ENCODE results near the gene USP28.

Gene USP28

GRCh38 chr11:113875234-113876073, at the start of gene USP28:
USP28 (minus strand) TSS chr11:113875572; CDS start chr11:113875501, 71 bp downstream.
- ChIA-PET CTCF (interaction anchor here (1.5 to 4.8 kb wide), 2 partner anchors 21 to 69 kb away, joined by 7 to 28 read pairs; no protein-coding TSS in a partner anchor), POLR2A (interaction anchor here (0.6 to 1.6 kb wide), 8 partner anchors 9 to 100 kb away, joined by 3 to 13 read pairs (median 3); partner anchors contain the start of gene HTR3A)
- Histone ChIP-seq H3K27ac (ENCODE audit: extremely low read depth, low read depth, low read length) (peak within 1 kb of the TSS; percentile 77), H3K4me1 (ENCODE audit: control insufficient read depth, insufficient read depth, low read length) (no peaks in the 10 kb centered on the region), H3K4me3 (ENCODE audit: low read depth, low read length) (peak within 1 kb of the TSS; percentile 69), H3K9me3 (ENCODE audit: control insufficient read depth, insufficient read depth, low read depth, low read length) (no peaks in the 10 kb centered on the region), H3K36me3 (ENCODE audit: control insufficient read depth in 2 of 2, insufficient read depth in 1 of 2, low read length in 2 of 2) (peaks cover 0 to 21% of the 10 kb centered on the region in 2 experiments; a peak in 1 of 3 replicates)
- TF ChIP-seq ZBTB8A (tag by site-specific recombination; IDR thresholded peaks at IDR 0.05) (peak; percentile 90), ZNF350 (tag by site-specific recombination; IDR thresholded peaks at IDR 0.05) (no peak), ZEB2 (tag by site-specific recombination; IDR thresholded peaks at IDR 0.05) (0 out of 2 replicates have a peak, but pooled peaks have one; percentile 40), ZNF24 (tag by site-specific recombination; IDR thresholded peaks at IDR 0.05) (peak; percentile 71), ZBTB20 (tag by site-specific recombination; IDR thresholded peaks at IDR 0.05) (peak; percentile 74), KLF17 (tag by site-specific recombination; IDR thresholded peaks at IDR 0.05) (0 out of 2 replicates have a peak, but pooled peaks have one; percentile 19), ZNF157 (tag by site-specific recombination; IDR thresholded peaks at IDR 0.05) (no peak), SCRT2 (tag by site-specific recombination; IDR thresholded peaks at IDR 0.05) (no peak), ZNF585B (tag by site-specific recombination; IDR thresholded peaks at IDR 0.05) (no peak), ZNF544 (tag by site-specific recombination; IDR thresholded peaks at IDR 0.05) (no peak), ZNF837 (tag by site-specific recombination; IDR thresholded peaks at IDR 0.05) (no peak), KLF16 (tag by site-specific recombination; IDR thresholded peaks at IDR 0.05) (0 out of 2 replicates have a peak, but pooled peaks have one; percentile 21), ZNF555 (tag by site-specific recombination; conservative IDR thresholded peaks at IDR 0.05) (no peak), PRDM6 (tag by site-specific recombination; IDR thresholded peaks at IDR 0.05) (no peak), EGR2 (tag by site-specific recombination; IDR thresholded peaks at IDR 0.05; ENCODE audit: low read depth) (no peak), TRIM28 (IDR thresholded peaks at IDR 0.05; ENCODE audit: borderline replicate concordance, low read length) (0 out of 2 replicates have a peak, but pooled peaks have one; percentile 50), SP2 (tag by site-specific recombination; IDR thresholded peaks at IDR 0.05) (peak; percentile 37), ZFHX2 (tag by site-specific recombination; conservative IDR thresholded peaks at IDR 0.05) (0 out of 2 replicates have a peak, but pooled peaks have one; percentile 28), OSR2 (tag by site-specific recombination; IDR thresholded peaks at IDR 0.05) (no peak), GLIS2 (tag by site-specific recombination; IDR thresholded peaks at IDR 0.05) (no peak), ZNF341 (tag by site-specific recombination; IDR thresholded peaks at IDR 0.05; ENCODE audit: low read depth) (peak; percentile 29; the same call in 1 of the 2 replicates), GLIS1 (tag by site-specific recombination; IDR thresholded peaks at IDR 0.05) (peak; percentile 9; the same call in 1 of the 2 replicates), ZNF174 (tag by site-specific recombination; IDR thresholded peaks at IDR 0.05) (no peak), ZXDB (tag by site-specific recombination; IDR thresholded peaks at IDR 0.05) (peak; percentile 47; the same call in 1 of the 2 replicates), ZBTB26 (tag by site-specific recombination; optimal IDR thresholded peaks at IDR 0.05) (peak; percentile 79), KLF8 (tag by site-specific recombination; IDR thresholded peaks at IDR 0.05) (peak; percentile 45; the same call in 1 of the 2 replicates), KLF9 (tag by site-specific recombination; IDR thresholded peaks at IDR 0.05; ENCODE audit: low read depth) (peak; percentile 43; the same call in 1 of the 2 replicates)
- TF ChIP-seq, protein P1, sequence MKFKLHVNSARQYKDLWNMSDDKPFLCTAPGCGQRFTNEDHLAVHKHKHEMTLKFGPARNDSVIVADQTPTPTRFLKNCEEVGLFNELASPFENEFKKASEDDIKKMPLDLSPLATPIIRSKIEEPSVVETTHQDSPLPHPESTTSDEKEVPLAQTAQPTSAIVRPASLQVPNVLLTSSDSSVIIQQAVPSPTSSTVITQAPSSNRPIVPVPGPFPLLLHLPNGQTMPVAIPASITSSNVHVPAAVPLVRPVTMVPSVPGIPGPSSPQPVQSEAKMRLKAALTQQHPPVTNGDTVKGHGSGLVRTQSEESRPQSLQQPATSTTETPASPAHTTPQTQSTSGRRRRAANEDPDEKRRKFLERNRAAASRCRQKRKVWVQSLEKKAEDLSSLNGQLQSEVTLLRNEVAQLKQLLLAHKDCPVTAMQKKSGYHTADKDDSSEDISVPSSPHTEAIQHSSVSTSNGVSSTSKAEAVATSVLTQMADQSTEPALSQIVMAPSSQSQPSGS (tag by site-specific recombination; IDR thresholded peaks at IDR 0.05; ENCODE audit: low read depth): no peak
- TF ChIP-seq, protein P2, sequence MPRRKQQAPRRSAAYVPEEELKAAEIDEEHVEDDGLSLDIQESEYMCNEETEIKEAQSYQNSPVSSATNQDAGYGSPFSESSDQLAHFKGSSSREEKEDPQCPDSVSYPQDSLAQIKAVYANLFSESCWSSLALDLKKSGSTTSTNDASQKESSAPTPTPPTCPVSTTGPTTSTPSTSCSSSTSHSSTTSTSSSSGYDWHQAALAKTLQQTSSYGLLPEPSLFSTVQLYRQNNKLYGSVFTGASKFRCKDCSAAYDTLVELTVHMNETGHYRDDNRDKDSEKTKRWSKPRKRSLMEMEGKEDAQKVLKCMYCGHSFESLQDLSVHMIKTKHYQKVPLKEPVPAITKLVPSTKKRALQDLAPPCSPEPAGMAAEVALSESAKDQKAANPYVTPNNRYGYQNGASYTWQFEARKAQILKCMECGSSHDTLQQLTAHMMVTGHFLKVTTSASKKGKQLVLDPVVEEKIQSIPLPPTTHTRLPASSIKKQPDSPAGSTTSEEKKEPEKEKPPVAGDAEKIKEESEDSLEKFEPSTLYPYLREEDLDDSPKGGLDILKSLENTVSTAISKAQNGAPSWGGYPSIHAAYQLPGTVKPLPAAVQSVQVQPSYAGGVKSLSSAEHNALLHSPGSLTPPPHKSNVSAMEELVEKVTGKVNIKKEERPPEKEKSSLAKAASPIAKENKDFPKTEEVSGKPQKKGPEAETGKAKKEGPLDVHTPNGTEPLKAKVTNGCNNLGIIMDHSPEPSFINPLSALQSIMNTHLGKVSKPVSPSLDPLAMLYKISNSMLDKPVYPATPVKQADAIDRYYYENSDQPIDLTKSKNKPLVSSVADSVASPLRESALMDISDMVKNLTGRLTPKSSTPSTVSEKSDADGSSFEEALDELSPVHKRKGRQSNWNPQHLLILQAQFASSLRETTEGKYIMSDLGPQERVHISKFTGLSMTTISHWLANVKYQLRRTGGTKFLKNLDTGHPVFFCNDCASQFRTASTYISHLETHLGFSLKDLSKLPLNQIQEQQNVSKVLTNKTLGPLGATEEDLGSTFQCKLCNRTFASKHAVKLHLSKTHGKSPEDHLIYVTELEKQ (tag by site-specific recombination; IDR thresholded peaks at IDR 0.05; ENCODE audit: borderline replicate concordance): no peak
